ENCODE results near the gene LNPEP.

GRCh38 chr5:96942911-96943310, 7.0 kb downstream of the LNPEP start:
- TF ChIP-seq POLR2A (IDR thresholded peaks at IDR 0.05) (no peak), CTCF (IDR thresholded peaks at IDR 0.05) (no peak), POLR2AphosphoS5 (IDR thresholded peaks at IDR 0.05) (no peak)

Data from breast epithelium (tissue), 3 donors.